Keratinocyte (primary cell): ENCODE data around the gene SIPA1L3. TPM values are rescaled to one million over a fixed set of nuclear protein-coding genes. Genes with fewer than 3 reads are reported as not detected.
A peak's percentile ranks its signal among the peaks of the same experiment; 100 is the strongest.

Source experiments
- DNase-seq: peaks from one replicate; pipeline ENCODE4 v3.0.0-alpha.2; 2011; ENCODE audit warnings: low read depth, missing footprints, low spot score
- FAIRE-seq: peaks from 2 replicates; lab custom pipeline; 2011; peaks lifted over from hg19 to GRCh38; lab: Jason Lieb, UNC
- H2AFZ ChIP-seq: 2 replicates; pipeline ENCODE4 v1.6.0; 2012; ENCODE audit warnings: low read length, control low read depth, inconsistent platforms; ENCODE audit not compliant: control insufficient read depth
- H3K27ac ChIP-seq: 2 replicates; pipeline ENCODE4 v1.5.1; 2011; ENCODE audit warnings: low read length; ENCODE audit not compliant: control insufficient read depth, insufficient read depth
- H3K27me3 ChIP-seq: 3 replicates; pipeline ENCODE4 v1.6.0; 2011; ENCODE audit warnings: low read length; ENCODE audit not compliant: control insufficient read depth, insufficient read depth; ENCODE audit errors: extremely low read depth
- H3K36me3 ChIP-seq, 2 experiments: 2 replicates in 1 of 2; 3 replicates in 1 of 2; pipeline ENCODE4 v1.5.1; 2011; ENCODE audit warnings: low read length in 2 of 2, mild to moderate bottlenecking in 1 of 2; ENCODE audit not compliant: control insufficient read depth in 2 of 2, insufficient read depth in 2 of 2; ENCODE audit errors: extremely low read depth in 1 of 2
- H3K4me1 ChIP-seq: 3 replicates; pipeline ENCODE4 v1.5.1; 2011; ENCODE audit warnings: low read length; ENCODE audit not compliant: control insufficient read depth, insufficient read depth; ENCODE audit errors: extremely low read depth
- H3K4me2 ChIP-seq: 3 replicates; pipeline ENCODE4 v1.6.0; 2011; ENCODE audit warnings: low read depth, low read length; ENCODE audit not compliant: control insufficient read depth, insufficient read depth; ENCODE audit errors: extremely low read depth
- H3K4me3 ChIP-seq, 3 experiments: fragments of 200-600 bp in 1 of 3; sonication (generic) in 1 of 3; 2 replicates in 2 of 3; 3 replicates in 1 of 3; pipeline ENCODE4 v1.5.1; 2011 to 2016; ENCODE audit warnings: low read length in 3 of 3, mild to moderate bottlenecking in 3 of 3, control low read depth in 2 of 3, inconsistent platforms in 1 of 3, low read depth in 1 of 3, mixed read lengths in 1 of 3, mixed run types in 1 of 3, moderate library complexity in 1 of 3; ENCODE audit not compliant: control insufficient read depth in 2 of 3, insufficient read depth in 2 of 3; ENCODE audit errors: extremely low read depth in 1 of 3
- H3K79me2 ChIP-seq: 2 replicates; pipeline ENCODE4 v1.6.0; 2012; ENCODE audit warnings: low read length; ENCODE audit not compliant: control insufficient read depth, insufficient read depth
- H3K9ac ChIP-seq: 3 replicates; pipeline ENCODE4 v1.6.0; 2011; ENCODE audit warnings: low read length; ENCODE audit not compliant: control insufficient read depth, insufficient read depth; ENCODE audit errors: extremely low read depth
- H3K9me1 ChIP-seq: 3 replicates; pipeline ENCODE4 v1.6.0; 2011; ENCODE audit warnings: low read length; ENCODE audit not compliant: control insufficient read depth, insufficient read depth; ENCODE audit errors: extremely low read depth
- H3K9me3 ChIP-seq: 2 replicates; pipeline ENCODE4 v1.5.1; 2012; ENCODE audit warnings: low read depth, low read length; ENCODE audit not compliant: control insufficient read depth
- H4K20me1 ChIP-seq: 3 replicates; pipeline ENCODE4 v1.6.0; 2011; ENCODE audit warnings: low read length; ENCODE audit not compliant: control insufficient read depth, insufficient read depth; ENCODE audit errors: extremely low read depth
- EZH2 ChIP-seq: IDR thresholded peaks from one replicate; pipeline ENCODE4 v1.6.1; 2012; ENCODE audit warnings: inconsistent platforms, mild to moderate bottlenecking, low read length, moderate library complexity
- dilution Hi-C: fragments of 300-500 bp; cut with MboI; formaldehyde crosslinking; loops from one replicate; pipeline ENCODE4 v1.7.0; 2020; ENCODE audit warnings: low sequenced_read_pairs; ENCODE audit not compliant: extremely low pct_ligation_motif_present
- polyA plus RNA-seq, 5 experiments: library from polyadenylated mRNA; depleted of rRNA in 3 of 5; stranded (reverse) in 3 of 5; stranded (forward) in 1 of 5; unstranded in 1 of 5; fragments of >200 nt; gene quantifications; 1 replicate in 1 of 5; 2 replicates in 3 of 5; 3 replicates in 1 of 5; pipeline versions ENCODE4 v1.2.1 to v1.2.3, GENCODE V29; 2011 to 2012; ENCODE audit warnings: missing spikeins in 2 of 5, low read depth in 1 of 5, low replicate concordance in 1 of 5
- TF ChIP-seq, protein P1 (sequence below), 3 experiments: IDR thresholded peaks in 1 of 3; conservative IDR thresholded peaks in 1 of 3; optimal IDR thresholded peaks in 1 of 3; 2 replicates in 2 of 3; 3 replicates in 1 of 3; pipeline versions ENCODE3 to v1.5.1; 2011; ENCODE audit warnings: low read length in 3 of 3, mild to moderate bottlenecking in 3 of 3, moderate library complexity in 2 of 3, control low read depth in 1 of 3, inconsistent platforms in 1 of 3; ENCODE audit not compliant: insufficient read depth in 2 of 3; ENCODE audit errors: extremely low read depth in 1 of 3

SIPA1L3 gene
- polyA plus RNA-seq, 1 donor (not counting 4 experiments of a cell fraction or from before 2014, with no cell fraction given), result 8.0 TPM

DNA sequence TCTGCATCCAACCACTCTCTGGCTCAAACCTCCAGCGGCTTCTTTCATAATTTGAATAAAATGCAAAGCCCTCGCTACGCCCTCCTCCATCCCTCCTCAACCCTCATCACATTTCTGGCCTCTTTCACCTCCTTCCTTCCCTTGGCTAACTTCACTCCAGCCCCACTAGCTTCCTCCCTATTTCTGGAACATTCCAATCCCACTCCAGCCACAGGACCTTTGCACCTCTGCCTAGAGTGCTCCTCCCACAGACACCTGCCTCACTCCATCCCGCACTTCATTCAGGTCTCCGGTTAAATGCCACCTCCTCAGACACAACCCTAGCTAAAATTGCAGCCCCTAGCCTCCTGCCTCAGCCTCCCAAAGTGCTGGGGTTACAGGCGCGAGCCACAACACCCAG lies 324.9 kb downstream of the SIPA1L3 start:
- Histone ChIP-seq H3K36me3 (no peaks in the 10 kb centered on the region), H4K20me1 (no peaks in the 10 kb centered on the region), H3K9me1 (no peaks in the 10 kb centered on the region), H3K9ac (no peak overlapping the region), H3K27ac (no peak overlapping the region), H3K4me3 (no peak overlapping the region), H3K4me1 (peaks cover 9% of the 10 kb centered on the region), H3K4me2 (no peak overlapping the region), H3K79me2 (no peaks in the 10 kb centered on the region), H3K9me3 (no peaks in the 10 kb centered on the region), H3K27me3 (peaks cover 4% of the 10 kb centered on the region), H2AFZ (no peak overlapping the region)
- dilution Hi-C loops, result no loop called here
- DNase-seq (no peak), FAIRE-seq (no peak)
- TF ChIP-seq EZH2, result no peak
- TF ChIP-seq, protein P1, sequence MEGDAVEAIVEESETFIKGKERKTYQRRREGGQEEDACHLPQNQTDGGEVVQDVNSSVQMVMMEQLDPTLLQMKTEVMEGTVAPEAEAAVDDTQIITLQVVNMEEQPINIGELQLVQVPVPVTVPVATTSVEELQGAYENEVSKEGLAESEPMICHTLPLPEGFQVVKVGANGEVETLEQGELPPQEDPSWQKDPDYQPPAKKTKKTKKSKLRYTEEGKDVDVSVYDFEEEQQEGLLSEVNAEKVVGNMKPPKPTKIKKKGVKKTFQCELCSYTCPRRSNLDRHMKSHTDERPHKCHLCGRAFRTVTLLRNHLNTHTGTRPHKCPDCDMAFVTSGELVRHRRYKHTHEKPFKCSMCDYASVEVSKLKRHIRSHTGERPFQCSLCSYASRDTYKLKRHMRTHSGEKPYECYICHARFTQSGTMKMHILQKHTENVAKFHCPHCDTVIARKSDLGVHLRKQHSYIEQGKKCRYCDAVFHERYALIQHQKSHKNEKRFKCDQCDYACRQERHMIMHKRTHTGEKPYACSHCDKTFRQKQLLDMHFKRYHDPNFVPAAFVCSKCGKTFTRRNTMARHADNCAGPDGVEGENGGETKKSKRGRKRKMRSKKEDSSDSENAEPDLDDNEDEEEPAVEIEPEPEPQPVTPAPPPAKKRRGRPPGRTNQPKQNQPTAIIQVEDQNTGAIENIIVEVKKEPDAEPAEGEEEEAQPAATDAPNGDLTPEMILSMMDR (optimal IDR thresholded peaks at IDR 0.05 in 1 of 3, IDR thresholded peaks at IDR 0.05 in 1 of 3, conservative IDR thresholded peaks at IDR 0.05 in 1 of 3; ENCODE audit: extremely low read depth in 1 of 3, insufficient read depth in 2 of 3, low read length in 3 of 3), result no peak

DNA sequence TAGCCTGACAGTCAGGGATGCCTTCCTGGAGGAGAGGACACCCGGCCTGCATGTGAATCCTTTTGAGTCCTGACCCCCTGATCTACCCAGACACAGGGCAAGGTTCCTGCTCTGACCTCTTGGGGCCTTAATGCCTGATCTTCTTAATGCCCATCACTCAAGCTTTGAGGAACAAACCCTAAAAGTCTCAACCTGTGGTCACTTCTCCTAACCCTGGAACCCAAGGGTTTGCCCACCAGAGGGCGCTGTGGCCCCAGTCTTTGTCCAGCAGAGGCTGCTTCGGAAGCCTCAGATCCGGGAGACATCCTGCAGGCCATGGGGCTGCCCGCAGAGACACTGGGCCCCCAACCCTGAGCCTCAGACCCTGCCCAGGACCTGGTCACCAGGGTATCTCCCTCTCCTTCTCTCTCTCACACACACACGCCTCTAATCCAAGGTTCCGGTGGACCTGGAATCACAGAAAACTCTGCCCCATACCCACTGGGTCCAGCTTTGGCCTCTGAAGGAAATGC lies 326.8 kb downstream of the SIPA1L3 start:
- Histone ChIP-seq H3K27me3 (peaks cover 3% of the 10 kb centered on the region), H3K9ac (no peak overlapping the region), H3K27ac (no peak overlapping the region), H3K4me2 (no peak overlapping the region), H4K20me1 (no peaks in the 10 kb centered on the region), H3K79me2 (no peaks in the 10 kb centered on the region), H3K9me1 (no peaks in the 10 kb centered on the region), H3K4me1 (no peaks in the 10 kb centered on the region), H3K36me3 (no peaks in the 10 kb centered on the region), H3K4me3 (no peak overlapping the region), H3K9me3 (no peaks in the 10 kb centered on the region), H2AFZ (peak overlapping the region; percentile 79)
- no peak for TF ChIP-seq EZH2
- TF ChIP-seq, protein P1 (optimal IDR thresholded peaks at IDR 0.05 in 1 of 3, IDR thresholded peaks at IDR 0.05 in 1 of 3, conservative IDR thresholded peaks at IDR 0.05 in 1 of 3; ENCODE audit: extremely low read depth in 1 of 3, insufficient read depth in 2 of 3, low read length in 3 of 3), result peak; percentile 84 to 87 (median 84)
- DNase-seq, result no peak
- FAIRE-seq, result no peak
- dilution Hi-C loops, result no loop called here
